ENCODE measurements around the gene FBXO42. TPM values are rescaled to one million over a fixed set of nuclear protein-coding genes. Genes with fewer than 3 reads are reported as not detected.

FBXO42 gene
- total and polyA plus RNA-seq, 2 of the 4 experiments (the other 2 are of a cell fraction) = 12.0 to 18.8 TPM

DNA sequence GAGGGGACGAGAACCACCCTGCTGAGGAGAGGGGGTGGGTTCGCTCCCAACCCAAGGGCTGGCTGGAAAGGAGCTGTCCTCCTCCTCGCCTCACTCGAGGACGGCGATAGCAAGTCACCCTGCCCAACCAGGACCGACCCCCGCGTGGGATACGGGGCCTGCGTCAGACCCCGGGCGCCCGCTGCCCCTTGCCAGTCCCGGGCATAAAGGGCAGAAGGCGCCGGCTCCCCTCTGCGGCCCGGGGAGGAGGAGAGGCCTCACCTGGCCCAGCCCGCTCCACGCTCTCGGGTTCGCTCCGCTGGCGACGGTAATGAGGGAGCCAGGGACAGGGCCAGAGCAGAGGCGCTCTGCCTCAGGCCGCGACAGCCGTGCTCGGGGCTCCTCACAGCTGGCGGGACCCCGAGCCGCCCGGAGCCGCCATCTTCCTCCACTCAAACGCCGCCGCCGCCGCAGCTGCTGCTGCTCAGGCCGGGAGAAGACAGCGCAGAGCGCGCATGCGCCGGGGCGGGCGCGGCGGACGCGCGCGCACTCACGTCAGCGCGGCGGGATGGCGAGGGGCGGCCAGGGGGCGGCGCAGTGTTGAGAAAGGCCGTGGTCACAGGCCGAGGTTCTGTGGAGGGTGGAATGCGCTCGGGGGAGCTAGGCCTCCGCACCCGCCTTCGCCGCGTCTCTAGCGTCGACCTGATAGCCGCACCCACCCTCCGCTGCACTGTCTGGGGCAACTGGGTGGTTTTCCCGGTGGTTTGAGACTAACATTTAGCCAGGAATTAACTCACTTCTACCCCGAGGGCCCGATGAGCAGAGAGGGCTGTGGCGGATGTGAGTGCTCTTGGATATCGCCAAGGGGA is at the start of gene FBXO42 (continued):
- TF ChIP-seq, protein P1, sequence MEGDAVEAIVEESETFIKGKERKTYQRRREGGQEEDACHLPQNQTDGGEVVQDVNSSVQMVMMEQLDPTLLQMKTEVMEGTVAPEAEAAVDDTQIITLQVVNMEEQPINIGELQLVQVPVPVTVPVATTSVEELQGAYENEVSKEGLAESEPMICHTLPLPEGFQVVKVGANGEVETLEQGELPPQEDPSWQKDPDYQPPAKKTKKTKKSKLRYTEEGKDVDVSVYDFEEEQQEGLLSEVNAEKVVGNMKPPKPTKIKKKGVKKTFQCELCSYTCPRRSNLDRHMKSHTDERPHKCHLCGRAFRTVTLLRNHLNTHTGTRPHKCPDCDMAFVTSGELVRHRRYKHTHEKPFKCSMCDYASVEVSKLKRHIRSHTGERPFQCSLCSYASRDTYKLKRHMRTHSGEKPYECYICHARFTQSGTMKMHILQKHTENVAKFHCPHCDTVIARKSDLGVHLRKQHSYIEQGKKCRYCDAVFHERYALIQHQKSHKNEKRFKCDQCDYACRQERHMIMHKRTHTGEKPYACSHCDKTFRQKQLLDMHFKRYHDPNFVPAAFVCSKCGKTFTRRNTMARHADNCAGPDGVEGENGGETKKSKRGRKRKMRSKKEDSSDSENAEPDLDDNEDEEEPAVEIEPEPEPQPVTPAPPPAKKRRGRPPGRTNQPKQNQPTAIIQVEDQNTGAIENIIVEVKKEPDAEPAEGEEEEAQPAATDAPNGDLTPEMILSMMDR (conservative IDR thresholded peaks at IDR 0.05; ENCODE audit: low read depth, low read length) = peak; percentile 57

DNA sequence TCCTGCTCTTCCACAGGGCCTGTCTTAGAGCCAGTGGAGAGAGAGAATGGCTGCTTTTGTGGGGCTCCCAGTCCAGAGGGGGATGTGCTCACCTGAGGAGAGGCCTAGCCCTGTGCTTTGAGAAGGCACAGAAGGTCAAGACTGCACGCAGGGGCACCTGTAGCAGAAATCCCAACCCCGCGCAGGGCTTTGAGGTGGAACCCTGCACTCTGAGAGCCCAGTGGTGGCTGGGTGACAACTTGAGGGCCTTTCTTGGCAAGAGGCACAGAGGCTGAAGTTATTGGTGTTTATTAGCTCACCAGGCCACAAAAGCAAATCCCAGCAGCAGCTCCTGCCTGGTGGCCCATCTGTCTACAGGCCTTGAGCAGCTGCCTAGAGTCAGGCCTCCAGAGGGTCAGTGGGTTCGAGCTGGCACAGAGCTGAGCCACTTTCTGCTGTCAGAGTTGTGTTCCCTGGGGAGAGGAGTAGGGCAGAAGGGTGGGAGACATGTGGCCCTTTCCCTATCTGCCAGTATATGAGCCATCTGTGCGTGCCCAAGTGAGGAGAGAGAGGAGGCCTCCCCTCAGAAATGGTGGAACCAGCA is 46.2 kb upstream of the FBXO42 start:
- H3K23ac ChIP-seq (ENCODE audit: low read depth, low read length) = no peak overlapping the region

More for the DNA sequence above, 46.2 kb upstream of the FBXO42 start:
- no peak overlapping the region for H3K56ac ChIP-seq (ENCODE audit: extremely low read depth, insufficient read depth, low read length)
- H2AFZ ChIP-seq (replicated peaks; ENCODE audit: low read length, poor library complexity) = no peak overlapping the region
- H2AK5ac ChIP-seq (ENCODE audit: low read depth, low read length) = no peak overlapping the region
- peaks cover 15% of the 10 kb centered on the region for H3K9me1 ChIP-seq (ENCODE audit: insufficient read depth, low read length)
- ATAC-seq (ENCODE audit: low read depth) (no peak), DNase-seq (no peak)
- no peak overlapping the region for H4K91ac ChIP-seq (ENCODE audit: insufficient read depth, low read depth, low read length)
- CTCF ChIA-PET = no interaction called here
- peaks cover 45% of the 10 kb centered on the region for H3K36me3 ChIP-seq (ENCODE audit: control insufficient read depth, insufficient read depth, low read length)
- H2BK5ac ChIP-seq (ENCODE audit: low read depth, low read length, poor library complexity, severe bottlenecking) = no peak overlapping the region
- no peak overlapping the region for H2BK15ac ChIP-seq (ENCODE audit: low read depth, low read length)
- H4K5ac ChIP-seq (ENCODE audit: low read depth, low read length) = no peak overlapping the region
- no peak overlapping the region for H2BK20ac ChIP-seq (ENCODE audit: low read depth, low read length)
- dilution Hi-C loops (cut with HindIII; ENCODE audit: low sequenced_read_pairs, unreplicated experiment) = no loop called here
- H4K20me1 ChIP-seq (ENCODE audit: insufficient read depth, low read length) = peaks cover 12% of the 10 kb centered on the region
- no peak overlapping the region for H3K27ac ChIP-seq (ENCODE audit: insufficient read depth, low read length)
- intact Hi-C loops (cut with micrococcal nuclease) = no loop called here
- in situ Hi-C loops (cut with MboI; ENCODE audit: low sequenced_read_pairs) = no loop called here
- no peak overlapping the region for H3K9ac ChIP-seq (ENCODE audit: low read depth, low read length)
- WGBS, 2 experiments (ENCODE audit: extremely low coverage in 2 of 2, insufficient read length in 1 of 2) = 100% methylated on average over 1 of the region's 5 CpGs; no CpG with 5 or more reads in 1 of the 2 experiments
- no peak overlapping the region for H2AK9ac ChIP-seq (replicated peaks; ENCODE audit: low read depth, low read length, poor library complexity)
- no peak overlapping the region for H3K4me3 ChIP-seq (ENCODE audit: insufficient read depth, low read depth, low read length)
- H3K4me2 ChIP-seq (ENCODE audit: low read depth, low read length) = no peak overlapping the region
- H3K79me1 ChIP-seq (ENCODE audit: low read depth in 1 of 2, low read length in 2 of 2) = peaks cover 14 to 56% of the 10 kb centered on the region in 2 experiments; a peak in 3 of 4 replicates
- peaks cover 8% of the 10 kb centered on the region for H3K4me1 ChIP-seq (ENCODE audit: control insufficient read depth, insufficient read depth, low read length)
- no peak overlapping the region for H3K18ac ChIP-seq (ENCODE audit: low read depth, low read length)
- H4K8ac ChIP-seq (ENCODE audit: low read depth in 2 of 2, low read length in 2 of 2) = no peak overlapping the region
- POLR2A ChIA-PET (ENCODE audit: unreplicated experiment) = interaction anchor here (0.5 kb wide), 1 partner anchor 745 kb away, joined by 3 read pairs; no protein-coding TSS in a partner anchor
- H3K9me3 ChIP-seq (ENCODE audit: control insufficient read depth, insufficient read depth, low read length) = no peaks in the 10 kb centered on the region
- TF ChIP-seq NFE2L2 (IDR thresholded peaks at IDR 0.05; ENCODE audit: low read depth, low read length) (no peak), CEBPB (IDR thresholded peaks at IDR 0.05; ENCODE audit: low read depth, low read length) (no peak), RFX5 (IDR thresholded peaks at IDR 0.05; ENCODE audit: low read depth, low read length) (no peak), POLR2A (IDR thresholded peaks at IDR 0.05; ENCODE audit: low read depth, low read length) (no peak), MAFK (IDR thresholded peaks at IDR 0.05; ENCODE audit: low read depth, low read length) (no peak)
- TF ChIP-seq, protein P2, sequence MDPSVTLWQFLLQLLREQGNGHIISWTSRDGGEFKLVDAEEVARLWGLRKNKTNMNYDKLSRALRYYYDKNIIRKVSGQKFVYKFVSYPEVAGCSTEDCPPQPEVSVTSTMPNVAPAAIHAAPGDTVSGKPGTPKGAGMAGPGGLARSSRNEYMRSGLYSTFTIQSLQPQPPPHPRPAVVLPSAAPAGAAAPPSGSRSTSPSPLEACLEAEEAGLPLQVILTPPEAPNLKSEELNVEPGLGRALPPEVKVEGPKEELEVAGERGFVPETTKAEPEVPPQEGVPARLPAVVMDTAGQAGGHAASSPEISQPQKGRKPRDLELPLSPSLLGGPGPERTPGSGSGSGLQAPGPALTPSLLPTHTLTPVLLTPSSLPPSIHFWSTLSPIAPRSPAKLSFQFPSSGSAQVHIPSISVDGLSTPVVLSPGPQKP (IDR thresholded peaks at IDR 0.05; ENCODE audit: borderline replicate concordance, low read depth, low read length) = no peak
- BruUV-seq (replicated peaks) = no TSS peak
- H3K4ac ChIP-seq (ENCODE audit: low read depth, low read length) = no peak overlapping the region
- H3K27me3 ChIP-seq (ENCODE audit: control insufficient read depth, insufficient read depth, low read length) = no peaks in the 10 kb centered on the region
- H2BK120ac ChIP-seq (ENCODE audit: low read depth, low read length) = no peak overlapping the region
- H3K14ac ChIP-seq (replicated peaks; ENCODE audit: low read depth, low read length) = no peak overlapping the region

Measured in IMR-90 (cell line).